ENCODE data around the gene HELT. TPM values are rescaled to one million over a fixed set of nuclear protein-coding genes. Genes with fewer than 3 reads are reported as not detected.
"Not testable (repeated sequence)": the region's sequence is repeated elsewhere in the genome, so short reads cannot be mapped to it uniquely, and the experiment has no call there.

The HELT gene
- total RNA-seq, 2 donors from 2014 or later, result not detected

GRCh38 chr4:184990131-184990530, 28.2 kb upstream of the HELT start:
- not testable (repeated sequence) for DNase-seq; H3K27me3 Mint-ChIP-seq; H3K9me3 ChIP-seq (ENCODE audit: control insufficient read depth, low read length, poor library complexity, severe bottlenecking); H3K27ac Mint-ChIP-seq; H3K4me1 Mint-ChIP-seq; H3K36me3 Mint-ChIP-seq (ENCODE audit: low read depth); H3K4me3 Mint-ChIP-seq; ATAC-seq

- no peaks in the 10 kb centered on the region for H3K27me3 Mint-ChIP-seq
- no peak for DNase-seq
- H3K4me1 Mint-ChIP-seq, result no peaks in the 10 kb centered on the region
- no peaks in the 10 kb centered on the region for H3K36me3 Mint-ChIP-seq (ENCODE audit: low read depth)
- H3K27ac Mint-ChIP-seq, result no peak overlapping the region
- ATAC-seq, result no peak
- H3K9me3 ChIP-seq (ENCODE audit: control insufficient read depth, low read length, poor library complexity, severe bottlenecking), result no peaks in the 10 kb centered on the region
- H3K4me3 Mint-ChIP-seq, result no peak overlapping the region
These were observed 26.4 kb upstream of the HELT start for GRCh38 chr4:184991860-184992259.

- H3K27ac Mint-ChIP-seq, result no peak overlapping the region
- no peaks in the 10 kb centered on the region for H3K27me3 Mint-ChIP-seq
- H3K4me3 Mint-ChIP-seq, result no peak overlapping the region
- no peaks in the 10 kb centered on the region for H3K4me1 Mint-ChIP-seq
- no peaks in the 10 kb centered on the region for H3K36me3 Mint-ChIP-seq (ENCODE audit: low read depth)
- DNase-seq (no peak), ATAC-seq (no peak)
- H3K9me3 ChIP-seq (ENCODE audit: control insufficient read depth, low read length, poor library complexity, severe bottlenecking), result no peaks in the 10 kb centered on the region
These were observed 25.9 kb upstream of the HELT start for GRCh38 chr4:184992422-184992821.

- no peaks in the 10 kb centered on the region for H3K4me1 Mint-ChIP-seq
- no peak overlapping the region for H3K27ac Mint-ChIP-seq
- H3K27me3 Mint-ChIP-seq, result no peaks in the 10 kb centered on the region
- H3K4me3 Mint-ChIP-seq, result no peak overlapping the region
- H3K9me3 ChIP-seq (ENCODE audit: control insufficient read depth, low read length, poor library complexity, severe bottlenecking), result no peaks in the 10 kb centered on the region
- H3K36me3 Mint-ChIP-seq (ENCODE audit: low read depth), result no peaks in the 10 kb centered on the region
- ATAC-seq (no peak), DNase-seq (no peak)
These were observed 25.0 kb upstream of the HELT start for GRCh38 chr4:184993247-184993646.

GRCh38 chr4:184994010-184994622, 24.2 kb upstream of the HELT start:
- DNase-seq (no peak), ATAC-seq (no peak)
- Mint-ChIP-seq H3K27me3 (no peaks in the 10 kb centered on the region), H3K27ac (no peak overlapping the region), H3K36me3 (ENCODE audit: low read depth) (no peaks in the 10 kb centered on the region), H3K4me3 (no peak overlapping the region), H3K4me1 (no peaks in the 10 kb centered on the region)
- no peaks in the 10 kb centered on the region for H3K9me3 ChIP-seq (ENCODE audit: control insufficient read depth, low read length, poor library complexity, severe bottlenecking)

GRCh38 chr4:184994623-184995010, 23.7 kb upstream of the HELT start:
- Mint-ChIP-seq H3K27ac (no peak overlapping the region), H3K4me3 (no peak overlapping the region), H3K4me1 (no peaks in the 10 kb centered on the region), H3K27me3 (no peaks in the 10 kb centered on the region), H3K36me3 (ENCODE audit: low read depth) (no peaks in the 10 kb centered on the region)
- no peak for ATAC-seq
- DNase-seq, result no peak
- H3K9me3 ChIP-seq (ENCODE audit: control insufficient read depth, low read length, poor library complexity, severe bottlenecking), result no peaks in the 10 kb centered on the region

GRCh38 chr4:184997656-184998055, 20.6 kb upstream of the HELT start:
- H3K9me3 ChIP-seq (ENCODE audit: control insufficient read depth, low read length, poor library complexity, severe bottlenecking); H3K27ac Mint-ChIP-seq; ATAC-seq; H3K4me1 Mint-ChIP-seq; H3K4me3 Mint-ChIP-seq; H3K36me3 Mint-ChIP-seq (ENCODE audit: low read depth); DNase-seq: not testable (repeated sequence)
- H3K27me3 Mint-ChIP-seq, result peaks cover 17% of the 10 kb centered on the region

- ATAC-seq (no peak), DNase-seq (no peak)
- H3K4me1 Mint-ChIP-seq, result peaks cover 7% of the 10 kb centered on the region
- no peaks in the 10 kb centered on the region for H3K9me3 ChIP-seq (ENCODE audit: control insufficient read depth, low read length, poor library complexity, severe bottlenecking)
- H3K36me3 Mint-ChIP-seq (ENCODE audit: low read depth), result peaks cover 3% of the 10 kb centered on the region
- peaks cover 63% of the 10 kb centered on the region for H3K27me3 Mint-ChIP-seq
- H3K27ac Mint-ChIP-seq, result no peak overlapping the region
- H3K4me3 Mint-ChIP-seq, result no peak overlapping the region
These were observed 15.5 kb upstream of the HELT start for GRCh38 chr4:185002784-185003183.

GRCh38 chr4:185003596-185004351, 14.5 kb upstream of the HELT start:
- H3K9me3 ChIP-seq (ENCODE audit: control insufficient read depth, low read length, poor library complexity, severe bottlenecking), result no peaks in the 10 kb centered on the region
- DNase-seq (no peak), ATAC-seq (no peak)
- Mint-ChIP-seq H3K4me3 (no peak overlapping the region), H3K4me1 (peaks cover 7% of the 10 kb centered on the region), H3K36me3 (ENCODE audit: low read depth) (peaks cover 5% of the 10 kb centered on the region), H3K27ac (no peak overlapping the region), H3K27me3 (peaks cover 72% of the 10 kb centered on the region)

GRCh38 chr4:185004562-185005218, 13.6 kb upstream of the HELT start:
- DNase-seq (no peak), ATAC-seq (peak; percentile 50)
- H3K9me3 ChIP-seq (ENCODE audit: control insufficient read depth, low read length, poor library complexity, severe bottlenecking), result no peaks in the 10 kb centered on the region
- Mint-ChIP-seq H3K36me3 (ENCODE audit: low read depth) (peaks cover 5% of the 10 kb centered on the region), H3K4me3 (peak overlapping the region; percentile 76), H3K27me3 (peaks cover 82% of the 10 kb centered on the region), H3K27ac (peak overlapping the region; percentile 57), H3K4me1 (peaks cover 7% of the 10 kb centered on the region)

- Mint-ChIP-seq H3K27ac (peak overlapping the region; percentile 57), H3K4me3 (peak overlapping the region; percentile 76), H3K4me1 (peaks cover 7% of the 10 kb centered on the region), H3K36me3 (ENCODE audit: low read depth) (peaks cover 5% of the 10 kb centered on the region), H3K27me3 (peaks cover 88% of the 10 kb centered on the region)
- H3K9me3 ChIP-seq (ENCODE audit: control insufficient read depth, low read length, poor library complexity, severe bottlenecking), result no peaks in the 10 kb centered on the region
- ATAC-seq, result peak; percentile 93
- peak; percentile 48 to 66 (median 49) for DNase-seq
These were observed 13.0 kb upstream of the HELT start for GRCh38 chr4:185005219-185005819.

- peaks cover 99% of the 10 kb centered on the region for H3K27me3 Mint-ChIP-seq
- ATAC-seq (no peak), DNase-seq (no peak)
- H3K4me1 Mint-ChIP-seq, result peaks cover 7% of the 10 kb centered on the region
- H3K27ac Mint-ChIP-seq, result no peak overlapping the region
- no peaks in the 10 kb centered on the region for H3K9me3 ChIP-seq (ENCODE audit: control insufficient read depth, low read length, poor library complexity, severe bottlenecking)
- H3K4me3 Mint-ChIP-seq, result no peak overlapping the region
- H3K36me3 Mint-ChIP-seq (ENCODE audit: low read depth), result peaks cover 2% of the 10 kb centered on the region
These were observed 6.9 kb upstream of the HELT start for GRCh38 chr4:185011408-185011807.

GRCh38 chr4:185013417-185014125, 4.7 kb upstream of the HELT start:
- Mint-ChIP-seq H3K4me3 (no peak overlapping the region), H3K27me3 (peaks cover 98% of the 10 kb centered on the region), H3K4me1 (peaks cover 11% of the 10 kb centered on the region), H3K27ac (no peak overlapping the region), H3K36me3 (ENCODE audit: low read depth) (peaks cover 2% of the 10 kb centered on the region)
- ATAC-seq (no peak), DNase-seq (no peak)
- no peaks in the 10 kb centered on the region for H3K9me3 ChIP-seq (ENCODE audit: control insufficient read depth, low read length, poor library complexity, severe bottlenecking)

Data from T-helper 17 cell (primary cell).